HUES48 (cell line): ENCODE data around the gene JUP.

Source experiments
- H3K27ac ChIP-seq: one replicate; pipeline ENCODE4 v1.7.0; 2013; ENCODE audit warnings: low read depth, low read length, inconsistent platforms
- H3K27me3 ChIP-seq: 2 replicates; pipeline ENCODE4 v1.6.1; 2013; ENCODE audit warnings: mild to moderate bottlenecking, low read length; ENCODE audit not compliant: control insufficient read depth, insufficient read depth
- H3K36me3 ChIP-seq: 2 replicates; pipeline ENCODE4 v1.6.1; 2013; ENCODE audit warnings: low read length; ENCODE audit not compliant: control insufficient read depth, insufficient read depth
- H3K4me1 ChIP-seq: 2 replicates; pipeline ENCODE4 v1.6.1; 2013; ENCODE audit warnings: mild to moderate bottlenecking, low read length; ENCODE audit not compliant: control insufficient read depth, insufficient read depth
- H3K4me3 ChIP-seq: 2 replicates; pipeline ENCODE4 v1.5.1; 2013; ENCODE audit warnings: mild to moderate bottlenecking, low read depth, low read length
- H3K9ac ChIP-seq: 2 replicates; pipeline ENCODE4 v1.6.1; 2013; ENCODE audit warnings: mild to moderate bottlenecking, low read depth, low read length, moderate library complexity
- H3K9me3 ChIP-seq: 2 replicates; pipeline ENCODE4 v1.6.1; 2013; ENCODE audit warnings: low read length; ENCODE audit not compliant: control insufficient read depth, insufficient read depth

Gene JUP

GRCh38 chr17:41775394-41776226 is 10.9 kb downstream of the JUP start:
- peaks cover 33% of the 10 kb centered on the region for H3K4me1 ChIP-seq
- no peaks in the 10 kb centered on the region for H3K9me3 ChIP-seq
- peak overlapping the region; percentile 79 for H3K27ac ChIP-seq
- peaks cover 9% of the 10 kb centered on the region for H3K36me3 ChIP-seq
- no peak overlapping the region; the same call in 1 of the 2 replicates for H3K9ac ChIP-seq
- no peak overlapping the region for H3K4me3 ChIP-seq
- H3K27me3 ChIP-seq: no peaks in the 10 kb centered on the region

- H3K9me3 ChIP-seq: no peaks in the 10 kb centered on the region
- no peak overlapping the region for H3K9ac ChIP-seq
- no peaks in the 10 kb centered on the region for H3K27me3 ChIP-seq
- H3K36me3 ChIP-seq: peaks cover 28% of the 10 kb centered on the region
- peak overlapping the region; percentile 57 for H3K27ac ChIP-seq
- no peak overlapping the region for H3K4me3 ChIP-seq
- peaks cover 33% of the 10 kb centered on the region for H3K4me1 ChIP-seq
Observed at GRCh38 chr17:41773731-41774193, 12.7 kb downstream of the JUP start.

GRCh38 chr17:41773190-41773588 is 13.3 kb downstream of the JUP start:
- H3K4me1 ChIP-seq: peaks cover 33% of the 10 kb centered on the region
- H3K36me3 ChIP-seq: peaks cover 32% of the 10 kb centered on the region
- no peak overlapping the region for H3K4me3 ChIP-seq
- peak overlapping the region; percentile 57 for H3K27ac ChIP-seq
- no peaks in the 10 kb centered on the region for H3K9me3 ChIP-seq
- no peaks in the 10 kb centered on the region for H3K27me3 ChIP-seq
- no peak overlapping the region for H3K9ac ChIP-seq

- Histone ChIP-seq H3K9ac (no peak overlapping the region), H3K4me1 (peaks cover 33% of the 10 kb centered on the region), H3K4me3 (no peak overlapping the region), H3K27ac (peak overlapping the region; percentile 57), H3K36me3 (peaks cover 34% of the 10 kb centered on the region), H3K9me3 (no peaks in the 10 kb centered on the region), H3K27me3 (no peaks in the 10 kb centered on the region)
Observed at GRCh38 chr17:41772586-41773189, 13.8 kb downstream of the JUP start.

GRCh38 chr17:41772218-41772585 is 14.3 kb downstream of the JUP start:
- peaks cover 30% of the 10 kb centered on the region for H3K4me1 ChIP-seq
- no peak overlapping the region for H3K9ac ChIP-seq
- H3K9me3 ChIP-seq: no peaks in the 10 kb centered on the region
- H3K36me3 ChIP-seq: peaks cover 39% of the 10 kb centered on the region
- H3K27me3 ChIP-seq: no peaks in the 10 kb centered on the region
- no peak overlapping the region for H3K4me3 ChIP-seq
- H3K27ac ChIP-seq: no peak overlapping the region

- H3K4me3 ChIP-seq: no peak overlapping the region
- no peaks in the 10 kb centered on the region for H3K27me3 ChIP-seq
- peaks cover 44% of the 10 kb centered on the region for H3K36me3 ChIP-seq
- H3K9ac ChIP-seq: no peak overlapping the region
- no peak overlapping the region for H3K27ac ChIP-seq
- H3K4me1 ChIP-seq: peaks cover 30% of the 10 kb centered on the region
- no peaks in the 10 kb centered on the region for H3K9me3 ChIP-seq
Observed at GRCh38 chr17:41771389-41772206, 14.9 kb downstream of the JUP start.

- no peak overlapping the region for H3K9ac ChIP-seq
- H3K27me3 ChIP-seq: no peaks in the 10 kb centered on the region
- H3K4me3 ChIP-seq: no peak overlapping the region
- no peak overlapping the region for H3K27ac ChIP-seq
- H3K9me3 ChIP-seq: no peaks in the 10 kb centered on the region
- H3K4me1 ChIP-seq: peaks cover 19% of the 10 kb centered on the region
- peaks cover 56% of the 10 kb centered on the region for H3K36me3 ChIP-seq
Observed at GRCh38 chr17:41769985-41770384, 16.5 kb downstream of the JUP start.

- H3K27me3 ChIP-seq: no peaks in the 10 kb centered on the region
- peaks cover 62% of the 10 kb centered on the region for H3K36me3 ChIP-seq
- no peak overlapping the region for H3K9ac ChIP-seq
- H3K4me3 ChIP-seq: no peak overlapping the region
- no peaks in the 10 kb centered on the region for H3K9me3 ChIP-seq
- H3K27ac ChIP-seq: no peak overlapping the region
- H3K4me1 ChIP-seq: peaks cover 19% of the 10 kb centered on the region
Observed at GRCh38 chr17:41769346-41769862, 17.1 kb downstream of the JUP start.

- H3K36me3 ChIP-seq: peaks cover 66% of the 10 kb centered on the region
- peaks cover 17% of the 10 kb centered on the region for H3K4me1 ChIP-seq
Observed at GRCh38 chr17:41768682-41769288, 17.7 kb downstream of the JUP start.

GRCh38 chr17:41767324-41768042 is 19.0 kb downstream of the JUP start:
- Histone ChIP-seq H3K27me3 (no peaks in the 10 kb centered on the region), H3K27ac (no peak overlapping the region), H3K9me3 (no peaks in the 10 kb centered on the region), H3K4me3 (no peak overlapping the region), H3K9ac (no peak overlapping the region), H3K4me1 (peaks cover 6% of the 10 kb centered on the region), H3K36me3 (peaks cover 79% of the 10 kb centered on the region)

More at GRCh38 chr17:41768682-41769288, 17.7 kb downstream of the JUP start:
- Histone ChIP-seq H3K27ac (no peak overlapping the region), H3K4me3 (no peak overlapping the region), H3K27me3 (no peaks in the 10 kb centered on the region), H3K9me3 (no peaks in the 10 kb centered on the region), H3K9ac (no peak overlapping the region)
